Embryonic facial prominence (tissue), 1 donor: ENCODE measurements around the gene KAT2A.
A peak's percentile ranks its signal among the peaks of the same experiment; 100 is the strongest.

Experiments used
- DNase-seq: peaks from one replicate; pipeline ENCODE4 v3.0.0-alpha.2; 2016; ENCODE audit errors: extremely low spot score

Gene KAT2A

DNA sequence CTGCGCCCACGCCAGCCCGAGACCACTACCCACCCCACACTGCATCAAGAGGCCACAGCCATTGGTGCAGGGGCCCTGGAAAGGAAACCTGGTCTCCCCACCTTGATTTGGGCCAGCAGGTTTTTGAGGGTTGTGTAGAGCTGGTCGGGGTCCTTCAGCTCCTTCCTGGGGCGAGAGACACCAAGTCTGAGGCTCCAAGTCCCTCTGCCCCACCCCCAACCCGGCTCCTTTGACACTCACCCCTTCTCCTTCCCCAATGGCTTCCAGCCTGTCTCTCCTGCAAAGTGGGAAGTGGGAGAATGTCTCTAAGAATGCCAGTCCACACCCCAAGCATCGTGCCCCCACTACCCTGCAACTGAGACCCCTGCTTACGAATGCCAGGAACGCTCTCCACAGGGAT is 7.0 kb downstream of the KAT2A start:
- no peak for DNase-seq

DNA sequence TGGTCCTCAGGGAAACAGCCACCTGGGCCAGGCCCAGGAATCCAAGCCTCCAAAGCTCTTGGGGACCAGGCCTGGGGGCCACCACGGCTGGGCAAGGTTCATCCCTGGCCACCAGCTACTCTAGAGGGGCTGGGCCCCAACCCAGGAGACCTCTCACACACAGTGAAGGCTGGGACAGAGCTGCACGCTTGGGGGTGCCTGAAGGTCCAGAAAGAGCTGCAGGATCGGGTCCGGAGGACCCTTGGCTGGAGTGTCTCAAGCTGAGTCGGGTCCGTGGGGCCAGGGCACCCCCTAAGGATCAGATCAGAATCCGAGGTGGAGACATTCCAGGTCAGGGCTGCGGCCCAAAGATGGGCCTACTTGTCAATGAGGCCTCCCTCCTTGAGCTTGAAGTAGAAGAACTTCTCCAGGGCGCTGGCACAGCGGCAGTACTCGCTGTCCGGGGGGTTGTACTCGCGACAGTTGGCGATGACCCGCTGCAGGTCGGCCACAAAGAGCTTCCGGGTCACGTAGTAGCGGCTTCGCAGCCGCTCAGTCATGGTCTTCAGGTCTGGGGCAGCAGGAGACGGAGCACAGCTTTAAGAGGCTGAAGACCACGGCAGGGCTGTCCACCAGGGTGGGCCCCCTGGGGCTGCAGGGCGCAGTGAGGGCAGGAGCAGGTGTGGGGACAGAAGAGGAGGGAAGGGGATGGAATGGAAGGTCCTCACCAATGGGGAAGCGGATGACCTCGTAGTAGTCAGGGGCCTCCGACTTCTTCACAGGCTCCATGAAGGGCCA is 7.7 kb downstream of the KAT2A start:
- DNase-seq, result no peak

DNA sequence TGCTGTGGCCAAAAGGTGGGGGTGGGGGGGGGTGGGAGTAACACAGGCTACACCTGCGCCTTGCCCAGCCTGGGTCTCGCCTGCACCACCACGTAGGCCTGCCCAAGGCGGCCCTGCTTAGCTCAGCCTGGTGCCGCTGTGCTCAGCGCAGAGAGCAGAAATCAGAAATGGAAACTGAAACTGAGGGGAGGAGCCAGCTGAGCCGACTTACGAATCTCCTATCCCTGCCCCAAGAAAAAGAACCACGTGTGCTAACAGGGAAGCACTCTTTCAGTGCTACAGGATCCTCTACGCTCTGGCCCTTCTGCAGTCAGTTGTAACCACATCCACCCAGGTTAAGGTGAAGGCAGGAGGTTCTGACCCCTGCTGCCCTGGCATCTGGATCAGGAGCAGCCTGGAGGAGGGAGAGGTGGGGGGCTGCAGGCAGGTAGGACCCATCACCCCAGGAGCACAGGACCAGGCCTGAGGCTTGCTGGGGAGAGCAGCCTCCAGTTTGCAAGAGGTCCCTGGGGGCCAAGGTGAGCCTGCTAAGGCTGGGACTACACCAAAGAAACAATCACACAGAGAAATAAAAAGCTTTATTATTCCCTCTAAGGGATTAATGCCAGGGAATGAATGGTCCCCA is 8.5 kb downstream of the KAT2A start, which contains the start of gene DHX58:
TSS of gene DHX58 (minus strand) at position 163 of the 625 bp plus-strand sequence. CDS start 822 bp downstream, outside the sequence.
- DNase-seq, result peak; percentile 43

DNA sequence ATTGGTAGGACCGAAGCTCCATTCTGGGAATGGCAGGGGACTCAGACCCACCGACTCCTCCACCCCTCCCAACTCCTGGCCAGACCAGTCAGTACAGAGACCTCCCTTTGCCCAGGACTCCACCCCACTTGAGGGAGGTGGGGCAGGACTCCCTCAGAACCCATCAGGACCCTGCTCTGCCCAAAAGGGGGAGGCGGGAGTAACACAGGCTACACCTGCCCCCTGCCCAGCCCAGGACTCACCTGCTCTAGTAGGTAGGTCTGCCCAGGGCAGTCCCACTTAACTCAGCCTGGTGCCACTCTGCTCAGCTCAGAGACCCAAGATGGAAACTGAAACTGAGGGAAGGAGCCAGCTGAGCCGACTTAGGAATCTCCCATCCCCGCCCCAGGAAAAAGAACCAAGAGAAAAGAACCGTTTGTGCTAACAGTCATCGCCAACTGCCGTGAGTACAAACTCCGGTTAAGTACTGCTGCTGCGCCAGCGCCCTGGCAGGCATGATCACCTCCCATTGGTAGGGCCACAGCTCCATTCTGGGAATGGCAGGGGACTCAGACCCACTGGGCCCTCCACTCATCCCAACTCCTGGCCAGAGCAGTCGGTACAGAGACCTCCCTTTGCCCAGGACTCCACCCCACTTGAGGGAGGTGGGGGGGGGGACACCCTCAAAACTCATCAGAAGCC is 9.2 kb downstream of the KAT2A start:
- no peak for DNase-seq

DNA sequence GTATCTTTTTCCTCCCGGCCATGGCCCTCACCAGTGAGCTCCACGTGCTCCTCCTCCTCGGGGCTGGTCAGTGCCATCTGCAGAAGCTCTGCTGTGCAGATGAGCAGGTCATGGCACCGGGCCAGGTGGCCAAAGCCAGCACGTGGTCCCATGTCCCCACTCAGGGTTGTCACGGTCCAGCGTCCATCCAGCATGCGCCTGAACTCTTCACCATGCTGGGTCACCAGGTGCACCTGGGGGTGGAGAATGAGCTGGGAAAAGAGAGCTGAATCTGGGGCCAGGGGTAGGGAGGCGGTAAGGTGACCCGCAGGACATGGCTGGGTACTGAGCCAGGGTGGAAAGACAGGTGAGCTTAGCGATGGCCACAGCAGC is 9.9 kb downstream of the KAT2A start:
- no peak for DNase-seq

DNA sequence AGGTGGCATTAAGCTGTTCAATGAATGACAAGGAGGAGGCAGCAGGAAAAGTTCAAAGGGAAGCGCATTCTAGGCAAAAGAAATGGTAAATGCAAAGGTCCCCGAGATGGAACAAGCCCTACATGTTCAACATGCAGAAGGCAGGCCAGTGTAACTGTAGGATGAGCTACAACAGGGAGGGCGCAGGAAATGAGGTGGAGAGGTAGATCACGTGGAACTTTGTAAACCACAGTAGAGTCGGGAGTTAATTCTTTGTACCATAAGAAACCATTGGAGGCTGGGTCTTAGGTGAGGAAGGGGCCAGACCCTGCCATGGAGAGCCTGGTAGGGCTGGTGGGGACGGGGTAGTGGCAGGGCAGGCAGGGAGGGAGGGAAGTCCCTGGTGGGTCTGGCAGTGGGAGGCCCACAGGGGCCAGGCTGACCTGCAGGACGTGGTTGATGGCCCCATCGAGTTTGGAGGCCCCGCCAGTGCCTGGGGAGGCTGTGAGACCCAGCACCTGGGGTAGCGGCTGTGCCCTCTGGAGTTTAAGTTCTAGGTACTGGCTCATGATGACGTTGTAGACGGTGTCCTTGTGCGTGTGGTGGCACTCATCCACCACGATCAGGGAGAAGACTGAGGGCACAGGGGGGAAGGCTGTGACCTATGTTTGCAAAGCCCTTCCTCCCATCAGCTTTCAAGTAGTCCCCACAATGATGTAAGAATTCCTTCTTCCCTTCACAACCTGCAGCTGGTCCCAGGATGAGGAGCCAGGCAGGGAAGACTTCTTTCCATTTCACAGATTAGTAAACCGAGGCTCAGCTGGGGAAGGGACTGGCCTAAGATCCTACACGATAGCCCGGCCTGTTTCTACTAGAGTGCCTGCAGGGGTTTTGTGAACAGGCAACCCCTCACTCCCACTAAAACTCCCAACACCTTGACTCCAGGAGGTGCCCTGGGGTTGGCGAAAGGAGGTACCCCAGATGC is 10.6 kb downstream of the KAT2A start:
- no peak for DNase-seq

DNA sequence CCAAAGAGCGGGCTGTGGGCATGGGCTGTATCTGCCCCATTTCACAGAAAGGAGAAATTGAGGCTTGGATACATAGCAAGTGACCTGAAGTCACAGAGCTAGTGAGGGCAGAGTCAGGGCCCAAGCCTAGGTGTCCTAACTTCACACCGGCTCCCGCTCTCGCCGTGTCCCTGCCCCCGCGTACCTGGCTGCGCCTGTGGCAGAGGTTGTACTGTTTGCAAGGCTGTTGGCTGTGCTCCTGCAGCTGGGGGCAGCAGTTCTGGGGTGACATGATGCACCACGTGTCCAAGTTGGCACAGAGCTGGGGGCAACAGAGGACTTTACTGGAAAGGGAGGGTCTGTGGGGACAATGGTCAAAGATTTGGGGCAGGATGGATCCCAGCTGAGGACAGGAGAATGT is 12.1 kb downstream of the KAT2A start:
- DNase-seq, result no peak

DNA sequence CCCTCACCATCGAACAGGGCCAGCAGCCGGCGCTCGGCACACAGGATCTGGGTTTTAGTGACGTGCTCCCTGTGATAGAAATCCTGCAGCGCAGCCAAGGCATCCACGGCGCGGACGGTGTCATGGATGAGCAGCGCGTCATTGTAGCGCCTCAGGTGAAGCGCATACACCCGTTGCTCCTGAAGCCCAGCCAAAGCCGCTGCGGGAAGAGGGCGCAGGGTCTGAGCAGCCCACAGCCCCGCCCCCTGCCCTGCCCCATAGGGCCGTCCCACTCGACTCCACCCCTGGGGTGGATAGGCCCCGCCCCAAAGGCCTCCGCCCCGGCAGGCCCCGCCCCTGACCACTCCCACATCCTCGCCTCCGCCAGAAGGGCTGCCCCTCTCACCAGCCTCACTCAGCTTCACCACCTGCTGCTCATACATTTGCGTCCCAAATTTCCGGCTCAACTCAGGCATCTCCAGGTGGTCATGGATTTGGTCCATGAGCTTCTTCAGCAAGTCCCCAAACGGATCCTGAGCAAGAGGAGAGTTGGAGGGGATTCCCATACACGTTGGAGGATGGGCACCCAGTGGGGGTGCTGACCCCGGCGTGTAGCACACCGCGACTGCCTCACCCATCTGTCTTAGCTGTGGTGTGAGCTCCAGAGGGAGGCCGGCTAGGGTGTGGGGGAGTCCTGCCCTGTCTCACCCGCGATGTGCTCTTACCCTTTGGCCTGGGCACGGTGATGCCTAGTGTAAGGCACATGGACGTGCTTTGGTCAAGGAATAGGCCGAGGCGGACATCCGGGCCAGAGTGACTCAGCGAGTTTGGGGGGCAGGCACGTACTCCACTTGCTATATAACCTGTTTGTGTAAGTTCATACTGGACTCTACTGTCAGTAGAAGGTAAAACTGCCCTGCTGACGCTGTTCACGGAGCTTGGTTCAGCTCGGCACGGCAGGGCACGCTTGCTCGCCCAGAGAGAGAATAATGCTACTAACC is 13.3 kb downstream of the KAT2A start:
- no peak for DNase-seq

DNA sequence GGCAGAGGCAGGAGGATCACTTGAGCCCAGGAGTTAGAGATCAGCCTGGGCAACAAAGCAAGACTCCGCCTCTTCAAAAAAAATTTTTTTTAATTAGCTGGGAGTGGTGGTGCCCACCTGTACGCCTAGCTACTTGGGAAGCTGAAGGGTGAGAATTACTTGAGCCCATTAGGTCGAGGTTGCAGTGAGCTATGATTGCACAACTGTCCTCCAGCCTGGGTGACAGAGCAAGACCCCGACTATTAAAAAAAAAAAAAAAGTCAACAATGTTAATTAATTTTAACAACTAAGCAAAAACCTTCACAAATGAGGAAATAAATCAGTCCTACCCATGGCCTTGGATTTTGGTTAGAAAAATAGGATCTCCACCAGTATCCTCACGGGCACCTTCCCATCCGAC is 14.0 kb downstream of the KAT2A start:
- no peak for DNase-seq

DNA sequence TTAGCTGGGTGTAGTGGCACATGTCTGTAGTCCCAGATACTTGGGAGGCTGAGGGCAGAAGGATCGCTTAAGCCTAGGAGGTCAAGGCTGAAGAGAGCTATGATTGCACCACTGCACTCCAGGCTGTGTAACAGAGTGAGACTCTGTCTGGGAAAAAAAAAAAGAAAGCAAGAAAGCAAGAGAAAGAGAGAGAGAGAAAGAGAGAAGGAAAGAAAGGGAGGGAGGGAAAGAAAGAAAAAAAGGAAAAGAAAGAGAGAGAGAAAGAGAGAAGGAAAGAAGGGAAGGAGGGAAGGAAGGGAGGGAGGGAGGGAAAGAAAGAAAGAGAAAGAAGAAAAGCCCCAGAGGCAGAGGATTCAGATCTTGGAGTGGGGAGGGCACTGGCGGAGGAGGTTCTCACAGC is 15.2 kb downstream of the KAT2A start:
- no peak for DNase-seq

DNA sequence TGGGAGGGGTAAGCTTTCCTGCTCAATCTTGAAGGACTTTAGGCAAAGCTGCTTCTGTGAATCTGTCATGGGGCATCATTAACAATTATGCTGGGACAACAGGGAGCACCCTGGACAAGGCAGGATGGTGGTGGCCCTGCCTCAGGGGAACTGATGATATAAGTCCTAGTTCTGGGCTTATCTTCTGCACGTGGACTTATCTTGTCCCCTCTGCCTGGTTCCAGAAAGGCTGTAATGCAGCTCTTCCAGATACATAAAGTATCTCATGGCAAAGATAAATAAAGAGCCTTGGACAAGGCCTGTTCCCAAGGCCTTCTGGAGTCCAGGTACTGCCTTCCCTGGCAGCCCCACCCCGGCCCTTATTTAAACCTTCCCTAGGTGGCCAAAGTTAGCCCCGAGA is 16.9 kb downstream of the KAT2A start:
- DNase-seq, result no peak

DNA sequence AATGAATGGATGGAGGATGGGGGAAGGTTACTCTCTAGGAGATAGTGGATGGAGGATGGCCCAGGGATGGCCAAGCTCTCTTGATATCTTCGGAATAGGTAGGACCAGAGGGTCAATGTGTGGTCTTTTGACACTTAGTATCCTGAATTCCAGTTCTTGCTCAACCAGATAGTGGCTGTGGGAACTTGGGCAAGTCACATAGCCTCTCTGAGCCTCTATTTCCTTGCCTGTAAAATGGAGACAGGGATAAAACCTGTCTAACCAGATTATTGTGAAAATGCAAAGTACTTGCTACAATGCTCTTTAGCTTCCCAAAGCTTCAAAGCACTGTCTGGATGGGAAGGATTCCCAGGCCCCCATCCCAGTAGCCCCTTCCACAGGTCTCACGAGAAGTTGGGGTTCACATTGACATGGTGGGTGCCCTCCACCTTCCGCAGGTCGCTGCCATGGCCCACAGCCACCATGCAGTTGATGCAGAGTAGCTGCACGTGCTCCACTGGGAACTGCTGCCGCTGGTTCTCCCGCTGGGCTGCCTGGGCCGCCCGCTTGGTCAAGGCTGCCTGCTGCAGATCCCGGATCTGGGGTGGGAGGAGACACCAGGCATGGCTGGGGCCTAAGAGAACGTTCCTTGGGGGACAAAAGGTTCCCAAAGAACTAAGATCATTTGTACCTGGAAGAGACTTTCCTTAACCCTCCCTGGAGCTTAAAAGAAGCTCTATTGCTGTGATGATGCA is 17.8 kb downstream of the KAT2A start:
- DNase-seq, result no peak

DNA sequence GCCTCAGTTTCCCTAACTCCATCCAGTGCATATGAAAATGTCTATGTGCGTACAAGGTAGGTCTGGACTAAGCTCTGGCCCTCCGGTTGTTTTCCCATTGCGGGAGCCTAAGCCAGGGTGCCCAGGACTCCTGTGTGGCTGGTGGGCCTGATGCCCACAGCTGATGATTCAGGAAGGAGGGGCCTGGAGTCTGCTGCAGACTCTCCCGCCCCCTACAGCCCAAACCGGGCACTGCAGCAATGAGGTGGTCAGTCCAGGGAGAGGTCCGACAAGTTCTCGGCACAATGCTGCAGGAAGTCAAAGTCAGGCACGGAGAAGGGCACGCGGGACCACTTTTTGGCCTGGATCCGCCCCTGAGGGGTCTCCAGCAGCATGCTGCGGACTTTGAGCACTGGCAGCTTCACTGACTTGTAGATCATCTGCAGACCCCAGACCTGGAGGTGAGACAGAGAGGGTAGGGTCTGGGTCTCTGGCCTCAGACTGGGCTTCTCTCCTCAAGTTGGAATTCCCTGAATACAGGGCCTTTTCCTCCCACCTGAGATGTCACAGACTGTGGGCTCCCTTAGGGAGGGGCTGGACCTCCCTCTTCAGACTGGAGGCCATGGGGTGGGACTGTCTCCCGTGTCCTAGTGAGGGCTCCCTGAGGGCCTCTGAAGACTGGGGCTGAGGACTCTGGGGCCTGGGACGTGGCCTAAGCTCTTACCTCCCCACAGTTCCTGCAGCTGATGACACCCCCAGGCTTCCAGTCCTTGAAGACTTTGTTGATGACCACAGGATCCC is 19.5 kb downstream of the KAT2A start:
- DNase-seq, result no peak

DNA sequence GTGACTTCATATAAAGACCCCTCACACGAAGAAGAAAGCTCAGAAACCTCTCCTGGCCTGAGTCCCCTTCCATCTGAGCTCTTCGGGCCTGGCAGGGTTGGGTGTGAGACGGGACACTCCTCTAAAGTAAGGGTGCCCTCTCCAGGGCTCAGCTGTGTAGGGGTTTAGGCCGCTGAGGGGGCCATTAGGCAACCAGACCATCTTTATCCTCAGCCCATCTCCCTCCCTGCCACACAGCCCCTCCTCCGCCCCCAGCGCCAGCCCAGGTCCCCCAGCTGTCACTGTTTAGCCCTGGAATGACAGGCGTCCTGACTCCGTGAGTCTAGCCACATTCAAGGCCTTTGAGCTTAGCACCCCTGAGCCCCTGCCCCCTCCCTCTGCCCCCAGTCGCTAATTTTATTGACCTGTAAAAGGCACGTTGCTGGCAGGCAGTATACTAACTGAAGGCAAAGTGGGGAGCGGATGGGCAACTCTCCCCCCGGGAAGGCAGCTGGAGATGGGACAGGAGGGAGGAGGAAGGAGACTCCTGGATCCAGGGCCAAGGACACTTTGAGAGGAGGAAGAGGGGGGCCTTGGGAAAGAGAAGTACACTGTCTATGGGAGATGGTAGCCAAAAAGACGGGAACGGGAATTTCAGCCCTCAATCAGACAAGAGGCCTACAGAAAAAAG is 22.3 kb downstream of the KAT2A start:
- DNase-seq, result no peak

DNA sequence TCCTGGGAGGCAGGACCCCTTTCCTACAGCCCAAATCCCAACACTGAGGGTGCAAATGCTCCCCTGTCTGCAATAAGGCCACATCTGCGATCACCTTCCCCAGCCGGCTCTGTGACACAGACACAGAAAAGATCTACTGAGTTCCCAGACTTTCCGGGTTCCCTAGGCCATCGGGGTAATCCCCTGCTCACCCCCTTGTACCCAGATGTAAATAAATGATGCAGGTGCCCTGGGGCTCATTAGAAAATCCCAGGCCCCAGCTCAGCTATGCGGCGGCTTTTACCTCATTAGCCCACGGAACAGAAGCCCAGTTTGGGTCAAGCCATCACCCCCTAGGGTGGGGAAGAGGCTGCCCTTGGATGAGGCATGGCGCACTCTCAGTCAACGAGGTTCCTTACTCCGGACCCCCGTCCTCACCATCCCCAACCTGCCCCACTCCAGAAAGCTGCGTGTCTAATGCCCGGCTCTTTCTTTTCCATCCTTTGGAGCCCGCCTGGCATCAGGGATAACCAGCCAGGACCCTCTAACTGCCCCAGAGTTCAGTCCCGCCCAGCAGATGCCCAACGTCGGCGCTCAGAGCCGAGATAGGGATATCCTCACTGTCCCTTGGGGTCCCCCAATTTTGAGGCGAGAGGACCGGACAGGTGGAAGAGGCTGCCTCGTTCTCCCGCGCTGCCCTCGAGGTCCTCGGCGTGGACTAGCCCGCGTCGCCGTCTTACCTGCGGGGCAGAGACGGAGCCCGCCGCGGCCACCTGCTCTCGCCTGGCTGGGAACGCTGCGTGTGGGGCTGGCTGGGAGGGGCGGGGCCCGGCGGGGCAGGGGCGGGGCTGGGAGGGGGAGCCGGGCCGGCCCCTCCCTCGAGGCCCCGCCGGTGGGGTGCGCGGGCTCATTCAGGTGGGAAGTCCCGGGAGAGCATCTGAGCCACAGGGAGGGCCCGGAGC is 23.2 kb downstream of the KAT2A start, which contains the start of gene ZNF385C:
TSS of gene ZNF385C (minus strand) at position 783 of the 941 bp plus-strand sequence. CDS start 35,417 bp downstream, outside the sequence.
- DNase-seq, result no peak

DNA sequence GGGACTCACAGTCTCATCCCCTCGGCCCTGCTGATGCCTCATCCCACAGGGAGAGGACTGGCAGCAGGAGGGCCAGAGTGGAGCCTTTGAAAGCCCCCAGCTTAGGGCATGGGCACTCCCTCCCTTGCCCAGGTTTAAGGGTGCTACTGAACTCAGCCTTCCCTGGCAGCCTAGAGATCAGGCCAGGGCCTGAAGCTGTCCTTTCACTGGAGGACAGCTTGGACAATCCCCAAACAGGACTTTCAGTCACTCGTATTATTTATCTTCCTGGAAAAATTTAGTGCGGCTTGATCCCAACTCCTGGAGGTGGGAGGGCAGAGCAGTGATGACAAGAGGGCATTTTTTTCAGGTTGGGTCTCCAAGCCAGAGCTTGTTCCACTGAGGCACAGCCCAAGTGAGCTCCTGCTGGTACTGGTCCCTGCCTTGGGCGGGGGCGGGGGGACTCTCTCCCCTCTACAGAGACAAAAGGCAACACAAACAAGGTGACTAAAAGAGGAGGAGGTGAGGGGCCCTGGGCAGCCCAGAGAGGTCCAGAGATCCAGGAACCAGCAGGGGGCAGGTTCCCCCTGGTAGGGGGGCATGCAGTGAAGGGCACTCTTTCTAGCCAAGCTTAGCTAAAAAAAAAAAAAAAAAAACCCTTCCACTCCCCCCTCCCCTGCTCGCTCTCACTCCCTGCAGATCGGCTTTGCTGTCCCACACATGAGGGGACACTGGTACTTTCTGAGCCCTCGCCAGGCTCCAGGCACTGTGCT is 24.6 kb downstream of the KAT2A start:
- no peak for DNase-seq
